Fibroblast of peridontal ligament (primary cell): ENCODE measurements around the gene SEMA7A.

ENCODE experiments used
- DNase-seq: peaks from one replicate; pipeline ENCODE4 v3.0.0-alpha.2; 2010; ENCODE audit errors: extremely low read depth

The SEMA7A gene

DNA sequence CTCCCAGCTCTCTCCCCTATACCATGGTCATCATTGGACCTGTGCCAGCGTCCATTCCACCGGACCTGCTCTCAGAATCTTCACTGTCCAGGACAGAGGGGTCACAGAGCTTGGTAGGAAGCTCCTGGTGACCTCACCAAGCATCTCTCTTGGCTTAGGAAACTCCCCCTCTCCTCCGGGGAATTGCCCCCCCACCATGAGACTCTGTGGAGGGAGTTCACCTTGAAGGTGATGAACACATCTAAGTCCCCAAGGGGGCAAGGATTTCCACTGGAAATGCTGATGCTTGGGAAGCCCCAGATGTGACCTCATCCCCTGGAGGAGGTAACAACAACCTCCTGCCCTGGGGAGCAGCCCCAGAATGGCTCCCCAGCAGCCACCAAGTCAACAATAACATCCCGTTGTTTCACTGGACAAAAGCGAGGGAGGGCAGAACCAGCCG, 3.2 kb downstream of the SEMA7A start:
- no peak for DNase-seq

GRCh38 chr15:74429781-74430400, 3.9 kb downstream of the SEMA7A start:
- no peak for DNase-seq

GRCh38 chr15:74428970-74429780, 4.6 kb downstream of the SEMA7A start:
- no peak for DNase-seq

GRCh38 chr15:74428442-74428787, 5.3 kb downstream of the SEMA7A start:
- no peak for DNase-seq

DNA sequence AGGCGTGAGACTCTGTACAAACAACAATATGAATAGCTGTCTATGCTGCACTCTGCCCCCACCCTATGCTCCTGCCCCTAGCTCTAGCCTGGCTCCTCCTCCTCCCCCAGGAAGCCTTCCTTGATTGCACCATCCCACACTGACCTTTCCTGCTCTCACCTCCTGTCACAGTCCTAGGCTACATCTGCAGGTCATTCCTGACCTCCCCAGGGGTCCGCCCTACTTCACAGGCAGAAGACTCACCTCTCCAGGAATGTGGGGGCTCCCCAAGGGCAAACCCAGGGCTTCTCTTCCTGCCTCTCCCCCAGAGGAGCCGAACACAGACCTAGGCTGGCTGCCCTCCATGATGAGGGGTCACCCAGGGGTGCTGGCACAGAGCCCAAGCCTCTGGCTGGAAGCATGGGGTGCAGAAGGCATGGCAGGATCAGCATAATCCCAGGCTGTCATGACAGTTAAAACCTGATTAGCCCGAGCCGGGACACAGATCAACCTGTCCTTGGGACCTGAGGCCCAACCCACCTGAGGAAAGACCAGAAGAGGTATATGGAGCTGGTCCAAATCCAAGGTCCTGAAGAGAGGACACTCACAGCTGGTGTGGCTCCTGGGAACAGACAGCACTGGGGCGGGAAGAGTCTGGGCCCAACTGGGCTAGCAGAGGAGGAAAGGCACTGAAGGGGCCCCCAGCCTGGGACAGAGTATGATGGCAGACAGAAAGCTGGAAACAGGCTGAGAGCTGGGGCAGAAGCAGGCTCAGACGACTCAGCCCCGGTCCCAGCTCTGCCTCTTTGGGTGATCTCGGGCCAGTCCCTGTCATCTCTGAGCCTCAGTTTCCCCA, 5.9 kb downstream of the SEMA7A start:
- DNase-seq = no peak

GRCh38 chr15:74426404-74427281, 7.1 kb downstream of the SEMA7A start:
- no peak for DNase-seq

DNA sequence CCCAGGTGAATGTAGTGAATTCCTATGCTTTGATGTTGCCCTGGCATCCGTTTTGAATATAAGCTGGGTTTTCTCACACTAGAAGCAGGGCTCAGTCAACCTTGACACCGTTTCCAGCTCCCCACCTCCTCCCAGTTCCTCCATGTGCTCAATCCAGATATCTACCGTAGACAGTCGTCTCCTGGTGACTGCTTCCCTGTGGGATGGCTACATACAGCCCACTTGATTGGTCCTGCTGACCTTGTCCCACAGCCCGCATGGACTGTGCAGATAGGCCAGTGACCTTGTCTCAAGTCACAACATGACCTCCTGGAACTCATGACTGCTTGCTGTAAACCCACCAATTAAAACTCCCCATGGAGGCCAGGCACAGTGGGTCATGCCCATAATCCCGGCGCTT, 8.1 kb downstream of the SEMA7A start:
- no peak for DNase-seq

DNA sequence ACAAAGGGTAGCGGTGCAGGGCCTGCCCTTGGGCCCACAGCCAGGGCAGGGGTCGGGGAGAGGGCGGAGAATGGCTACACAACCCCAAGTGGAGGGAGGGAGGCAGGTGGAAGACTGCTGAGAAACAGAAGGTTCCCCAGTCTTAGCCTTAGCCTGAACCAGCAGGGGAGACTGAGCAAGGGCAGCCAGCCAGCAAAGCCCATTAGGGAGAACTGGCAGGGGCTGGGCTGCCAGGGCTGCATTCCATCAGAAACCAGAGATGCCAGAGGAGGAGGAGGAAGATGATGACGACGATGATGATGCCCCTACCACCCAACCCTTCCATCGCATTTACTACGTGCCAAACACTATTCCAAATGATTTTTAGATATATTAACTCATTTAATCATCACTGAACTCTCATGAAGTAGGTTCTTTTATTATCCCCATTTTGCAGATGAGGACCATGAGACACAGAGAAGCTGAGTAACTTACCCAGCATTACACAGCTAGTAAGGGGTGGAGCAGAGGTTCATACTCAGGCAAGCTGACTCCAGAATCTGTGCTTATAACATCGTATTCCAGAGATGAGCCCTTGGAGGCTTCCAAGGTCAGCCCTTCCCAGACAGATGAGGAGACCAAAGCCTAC, 8.7 kb downstream of the SEMA7A start:
- DNase-seq = no peak

DNA sequence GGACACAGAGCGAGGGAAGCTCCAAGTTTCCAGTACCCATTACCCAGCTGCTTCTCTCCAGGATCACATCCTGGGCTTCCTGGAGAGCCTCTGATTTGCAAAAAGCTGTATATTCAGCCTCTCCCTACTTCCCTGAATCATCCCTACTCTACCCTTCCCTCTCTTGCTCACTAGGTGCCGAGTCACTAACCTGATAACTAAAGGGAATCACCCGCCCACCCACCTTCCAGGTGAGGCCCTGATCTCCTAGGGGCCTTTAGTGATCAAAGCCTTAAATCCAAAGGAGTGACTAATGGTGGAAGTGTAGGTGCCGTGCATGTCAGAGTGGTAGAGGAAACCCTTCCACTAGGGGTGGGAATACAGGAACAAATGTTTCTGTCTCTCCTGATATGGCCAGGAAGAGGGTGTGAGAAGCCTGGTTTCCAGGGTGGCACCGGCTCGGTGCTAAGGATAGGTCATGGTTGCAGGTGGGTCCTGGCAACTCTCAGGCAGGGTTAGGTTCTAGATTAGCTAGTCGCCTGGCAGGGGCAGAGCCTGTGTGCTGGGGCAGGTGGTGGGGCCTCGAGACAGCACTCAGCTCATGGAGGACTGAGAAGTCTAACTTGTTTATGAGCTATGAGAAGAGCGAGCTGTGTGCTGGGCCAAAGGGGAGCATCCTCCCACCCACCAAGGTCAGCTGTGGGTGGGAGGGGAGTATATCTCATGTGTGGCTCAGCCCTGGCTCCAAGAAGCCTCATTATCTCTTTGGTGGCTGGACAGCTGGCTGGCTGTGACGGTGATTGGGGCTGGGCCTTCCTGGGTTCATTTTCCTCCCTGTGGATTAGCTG, 10.1 kb downstream of the SEMA7A start:
- DNase-seq = no peak

DNA sequence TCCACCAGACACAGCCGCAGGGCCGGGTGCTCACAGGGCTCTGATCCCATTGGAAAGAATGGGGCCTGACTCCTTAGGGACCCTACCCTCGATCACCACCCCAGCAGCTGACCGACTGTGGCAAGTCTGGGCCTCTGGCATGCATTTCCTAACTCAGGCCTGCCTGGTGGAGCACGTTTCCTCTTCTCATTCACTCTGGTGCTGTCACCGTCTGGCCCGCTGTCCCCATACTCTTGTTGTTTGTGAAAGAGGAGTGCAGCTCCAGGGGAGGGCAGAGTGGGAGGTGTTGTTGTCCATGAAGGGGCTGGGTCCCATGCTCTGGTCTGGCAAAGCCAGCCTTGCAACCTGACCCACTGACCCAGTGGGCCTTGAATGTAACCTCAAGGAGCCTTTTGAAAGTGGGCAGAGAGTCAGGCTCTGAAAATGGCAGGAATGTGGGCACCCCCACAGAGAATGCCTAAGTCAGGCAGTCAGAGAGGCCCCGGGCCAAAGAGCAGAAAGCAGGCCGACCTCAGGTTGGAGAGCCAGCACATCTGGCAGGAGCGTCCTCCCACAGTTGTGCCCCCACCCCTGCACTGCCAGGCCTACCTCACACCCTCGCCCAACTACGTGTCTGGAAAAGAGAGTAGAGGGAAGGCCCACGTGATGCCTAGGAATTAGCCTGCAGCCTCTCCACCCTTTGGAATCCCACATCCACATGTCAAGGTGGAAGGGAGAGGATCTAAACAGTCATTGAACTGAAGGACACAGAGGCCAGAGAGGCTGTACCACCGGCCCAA, 10.9 kb downstream of the SEMA7A start:
- DNase-seq = peak; percentile 71

- no peak for DNase-seq
These were observed 11.5 kb downstream of the SEMA7A start for GRCh38 chr15:74422265-74422651.

DNA sequence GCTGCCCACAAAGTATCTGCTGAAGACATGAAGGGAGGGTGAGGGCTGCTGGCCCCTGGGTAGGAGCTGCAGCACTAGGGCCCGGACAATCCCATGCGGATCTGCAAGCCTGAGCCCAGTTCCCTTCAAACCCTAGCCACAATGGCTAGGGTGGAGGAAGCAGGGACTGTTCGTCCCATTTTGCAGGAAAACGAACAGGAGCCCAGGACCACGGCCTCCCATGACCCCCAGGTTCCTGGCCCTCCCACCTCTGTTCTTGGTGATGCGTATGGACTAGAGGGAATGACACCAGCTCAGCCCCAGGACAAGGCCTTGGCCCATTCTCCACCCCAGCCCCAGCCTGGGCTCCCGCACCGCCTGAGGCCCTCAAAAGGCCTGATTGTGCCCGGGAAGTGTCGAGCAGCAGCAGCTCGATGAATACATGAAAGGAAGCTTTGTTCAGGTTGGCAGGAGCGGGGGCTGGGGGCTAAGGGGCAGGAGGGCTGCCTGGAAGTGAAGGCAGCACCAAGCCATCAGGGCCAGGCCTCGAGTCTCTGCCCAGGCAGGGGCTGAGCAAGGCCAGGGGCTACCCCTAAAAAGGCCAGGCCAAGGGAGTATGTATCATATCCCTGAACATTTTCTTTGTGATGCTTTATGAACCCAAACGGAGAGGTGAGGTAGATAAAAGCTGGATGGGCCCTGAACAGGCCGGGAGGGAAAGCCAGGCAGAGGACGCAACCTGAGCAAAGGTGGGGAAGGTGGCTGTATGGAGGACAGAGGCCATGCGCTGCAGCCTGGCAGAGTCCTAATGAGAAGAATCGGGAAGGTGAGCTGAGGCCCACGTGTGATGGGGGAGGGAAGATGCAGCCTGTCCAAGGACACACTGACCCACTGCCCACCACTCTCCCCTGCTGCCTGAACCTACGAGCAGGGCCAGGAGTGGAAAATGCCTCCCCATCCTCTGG, 12.2 kb downstream of the SEMA7A start:
- no peak for DNase-seq

DNA sequence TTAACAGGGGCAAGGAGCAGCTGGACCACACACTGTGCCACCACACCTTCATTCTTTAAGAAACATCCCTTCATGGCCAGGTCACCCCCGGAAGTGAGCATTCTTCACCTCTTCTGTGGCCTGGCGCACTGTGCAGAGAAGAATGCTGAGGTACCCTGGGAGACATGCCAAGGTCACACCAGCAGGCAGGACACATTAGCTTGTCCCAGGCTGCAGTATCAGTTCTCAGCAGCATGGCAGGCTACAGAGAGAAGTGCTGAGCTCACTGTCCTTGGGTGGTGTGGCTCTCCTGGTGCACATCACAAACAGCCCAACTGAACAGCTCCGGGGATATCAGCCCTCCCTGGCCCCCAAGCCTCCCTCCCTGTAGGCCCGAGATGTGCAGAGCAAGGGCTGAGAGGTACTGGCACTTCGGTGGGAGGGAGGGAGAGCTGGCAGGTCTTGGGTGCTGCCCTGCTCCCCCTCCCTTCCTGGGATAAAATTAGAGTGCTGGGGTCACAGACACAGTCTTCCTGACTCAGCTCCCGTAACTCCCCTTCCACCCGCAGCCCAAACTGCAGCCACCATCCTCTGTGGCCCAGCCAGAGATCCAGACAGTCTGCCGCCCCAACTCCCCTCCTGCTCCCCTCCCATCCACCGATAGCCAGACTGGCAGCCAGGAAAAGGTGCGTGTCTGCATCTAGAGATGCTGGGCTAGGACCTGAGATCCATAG, 13.4 kb downstream of the SEMA7A start:
- DNase-seq = no peak

GRCh38 chr15:74419432-74419831, 14.3 kb downstream of the SEMA7A start:
- DNase-seq = no peak

- DNase-seq = no peak
These were observed 15.0 kb downstream of the SEMA7A start for GRCh38 chr15:74418575-74419338.

DNA sequence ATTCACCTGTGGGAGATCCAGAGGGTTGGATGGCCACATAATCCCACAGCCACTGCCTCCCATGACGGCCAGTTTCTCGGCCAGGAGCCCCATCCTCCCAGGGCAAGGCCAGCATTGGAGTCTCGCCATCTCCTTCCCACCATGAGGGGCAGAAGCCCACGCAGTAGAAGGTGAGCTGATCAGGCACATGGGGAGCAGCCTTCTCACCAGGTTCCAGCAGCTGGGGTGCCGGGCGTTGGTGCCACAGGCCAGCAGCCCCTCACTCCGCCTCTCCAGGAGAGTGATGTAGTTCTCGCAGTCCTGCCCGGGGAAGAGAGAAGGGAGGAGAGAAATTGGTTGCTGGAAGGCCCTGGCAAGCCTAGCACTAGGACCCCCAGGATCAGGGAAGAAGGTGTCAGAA, 16.1 kb downstream of the SEMA7A start:
- no peak for DNase-seq

DNA sequence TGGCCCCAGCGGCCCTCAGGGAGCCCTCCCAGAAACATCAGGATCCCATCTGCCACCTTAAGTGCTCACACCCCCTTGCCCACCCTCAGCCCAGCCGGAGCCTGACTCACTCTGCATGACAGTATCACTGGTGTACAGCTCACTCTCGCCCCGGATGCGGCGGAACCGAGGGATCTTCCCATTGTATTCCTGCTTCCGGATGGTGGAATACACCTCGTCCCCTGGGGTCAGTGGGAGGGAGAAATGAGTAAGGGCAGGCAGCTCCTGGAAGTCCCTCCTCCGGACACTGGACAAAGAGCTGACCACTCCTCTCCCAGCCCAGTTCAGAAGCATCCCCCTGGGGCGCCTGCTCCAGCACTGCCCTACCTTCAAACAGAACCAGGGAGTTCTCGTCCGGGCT, 16.5 kb downstream of the SEMA7A start:
- DNase-seq = peak; percentile 57
